Fibroblast of skin of scalp (primary cell): ENCODE results near the gene CCDC33.

ENCODE experiments used
- DNase-seq: peaks from one replicate; pipeline ENCODE4 v3.0.0-alpha.2; 2013

The CCDC33 gene

GRCh38 chr15:74383695-74384565, 147.8 kb downstream of the CCDC33 start:
- DNase-seq: no peak

GRCh38 chr15:74384566-74384880, 148.4 kb downstream of the CCDC33 start:
- no peak for DNase-seq

GRCh38 chr15:74384881-74385643, 148.9 kb downstream of the CCDC33 start:
- peak; percentile 43 for DNase-seq

GRCh38 chr15:74385733-74386132, 149.6 kb downstream of the CCDC33 start:
- DNase-seq: no peak
